GM12878 (cell line): ENCODE data around the gene MTX1. TPM values are rescaled to one million over a fixed set of nuclear protein-coding genes. Genes with fewer than 3 reads are reported as not detected.

ENCODE experiments used
- CBFB ChIP-seq: IDR thresholded peaks from 2 replicates; pipeline ENCODE4 v1.6.1; 2016; ENCODE audit warnings: antibody characterized with exemption, low read depth
- EZH2 ChIP-seq: IDR thresholded peaks from 2 replicates; pipeline ENCODE4 v1.6.1; 2012; ENCODE audit warnings: low read depth, mild to moderate bottlenecking, control low read depth, inconsistent platforms, low read length, borderline replicate concordance; ENCODE audit not compliant: control insufficient read depth
- MTA2 ChIP-seq: fragments of 450-650 bp; IDR thresholded peaks from 2 replicates; pipeline ENCODE4 v1.6.1; 2016; ENCODE audit warnings: low read depth, mild to moderate bottlenecking, moderate library complexity
- SMAD5 ChIP-seq: IDR thresholded peaks from 2 replicates; pipeline ENCODE4 v1.6.1; 2016; ENCODE audit warnings: antibody characterized with exemption, low read depth
- STAT1 ChIP-seq: fragments of 450-650 bp; conservative IDR thresholded peaks from 2 replicates; pipeline ENCODE4 v1.6.1; 2014; ENCODE audit warnings: antibody characterized with exemption, mild to moderate bottlenecking
- ZBED1 ChIP-seq: IDR thresholded peaks from 2 replicates; pipeline ENCODE4 v1.6.1; 2016; ENCODE audit warnings: borderline replicate concordance
- polyA plus RNA-seq, 11 experiments: library from polyadenylated mRNA; depleted of rRNA in 4 of 11; unstranded in 6 of 11; stranded (reverse) in 5 of 11; fragments of >200 nt; fragmentation: Nextera tagmentation in 4 of 11; fragmentation: Illumina TruSeq in 1 of 11; extraction: Ambion mirVana in 4 of 11; extraction: Trizol in 1 of 11; gene quantifications; 1 replicate in 1 of 11; 2 replicates in 10 of 11; pipeline versions ENCODE4 v1.2.1 to v1.2.3, GENCODE V29; 2011 to 2016; ENCODE audit warnings: inconsistent platforms in 2 of 11, missing spikeins in 2 of 11, low read depth in 1 of 11
- total RNA-seq, 4 experiments: library from RNA; depleted of rRNA in 3 of 4; stranded (reverse); fragments of >200 nt in 3 of 4; fragmentation: Illumina TruSeq in 1 of 4; extraction: Trizol in 1 of 4; gene quantifications; 2 replicates each; pipeline versions ENCODE4 v1.2.1 to v1.2.3, GENCODE V29; 2013 to 2021
- TF ChIP-seq, protein P1 (sequence below): IDR thresholded peaks from 2 replicates; pipeline ENCODE4 v1.6.1; 2011; ENCODE audit warnings: borderline replicate concordance, low read depth, mild to moderate bottlenecking, moderate library complexity, low read length; ENCODE audit not compliant: insufficient read depth, poor library complexity, severe bottlenecking
- TF ChIP-seq, protein P2 (sequence below): IDR thresholded peaks from 2 replicates; pipeline ENCODE4 v1.6.1; 2012; ENCODE audit warnings: low read depth, low read length, improper control_type of control experiment

The MTX1 gene
- total and polyA plus RNA-seq, 10 of the 15 experiments (the other 5 are each of a cell fraction or from before 2014, with no cell fraction given), result 15.8 to 92.0 (median 49.1) TPM

DNA sequence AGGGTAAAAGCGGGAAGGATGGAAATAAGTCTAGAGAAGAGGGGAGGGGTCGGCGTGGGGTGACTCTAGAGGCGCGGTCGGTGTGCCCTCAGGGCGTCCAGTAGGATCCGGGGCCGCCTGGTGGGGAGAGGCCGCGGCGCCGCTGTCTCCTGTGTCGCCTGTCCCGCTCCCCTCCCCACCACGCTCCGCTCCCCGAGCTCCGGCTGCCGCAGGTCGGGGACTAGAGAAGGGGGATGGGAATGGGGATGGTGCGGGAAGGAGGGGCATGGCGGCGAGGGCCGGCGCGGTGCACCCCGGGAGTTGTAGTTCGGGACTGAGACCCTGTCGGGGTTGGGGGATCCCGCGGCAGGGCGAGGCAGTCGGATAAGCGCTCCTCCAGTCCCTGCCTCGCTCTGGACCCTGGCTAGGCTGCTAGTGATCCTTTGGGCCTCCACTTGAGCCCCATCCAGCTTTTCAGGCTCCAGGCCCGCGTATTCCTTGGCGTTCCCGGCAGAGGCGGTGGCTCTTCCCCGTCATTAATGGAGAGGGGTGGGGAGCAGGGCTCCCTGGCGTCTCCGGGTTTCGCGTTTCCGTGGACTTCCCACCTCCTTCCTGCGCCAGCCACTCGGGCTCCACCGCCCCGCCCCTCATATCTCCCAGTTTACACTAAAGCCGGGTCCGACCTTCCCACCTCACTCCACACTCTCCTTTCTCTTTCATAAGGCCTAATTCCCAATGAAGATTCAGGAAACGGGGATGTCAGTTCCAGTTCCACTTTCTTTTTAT is 46.9 kb downstream of the MTX1 start, which contains the start of gene ENTREP3 (continued):
- TF ChIP-seq, protein P1, sequence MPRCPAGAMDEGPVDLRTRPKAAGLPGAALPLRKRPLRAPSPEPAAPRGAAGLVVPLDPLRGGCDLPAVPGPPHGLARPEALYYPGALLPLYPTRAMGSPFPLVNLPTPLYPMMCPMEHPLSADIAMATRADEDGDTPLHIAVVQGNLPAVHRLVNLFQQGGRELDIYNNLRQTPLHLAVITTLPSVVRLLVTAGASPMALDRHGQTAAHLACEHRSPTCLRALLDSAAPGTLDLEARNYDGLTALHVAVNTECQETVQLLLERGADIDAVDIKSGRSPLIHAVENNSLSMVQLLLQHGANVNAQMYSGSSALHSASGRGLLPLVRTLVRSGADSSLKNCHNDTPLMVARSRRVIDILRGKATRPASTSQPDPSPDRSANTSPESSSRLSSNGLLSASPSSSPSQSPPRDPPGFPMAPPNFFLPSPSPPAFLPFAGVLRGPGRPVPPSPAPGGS, result peak; percentile 23
- TF ChIP-seq ZBED1, result no peak
- no peak for TF ChIP-seq CBFB
- 0 out of 2 replicates have a peak, but pooled peaks have one; percentile 54 for TF ChIP-seq STAT1
- TF ChIP-seq, protein P2, sequence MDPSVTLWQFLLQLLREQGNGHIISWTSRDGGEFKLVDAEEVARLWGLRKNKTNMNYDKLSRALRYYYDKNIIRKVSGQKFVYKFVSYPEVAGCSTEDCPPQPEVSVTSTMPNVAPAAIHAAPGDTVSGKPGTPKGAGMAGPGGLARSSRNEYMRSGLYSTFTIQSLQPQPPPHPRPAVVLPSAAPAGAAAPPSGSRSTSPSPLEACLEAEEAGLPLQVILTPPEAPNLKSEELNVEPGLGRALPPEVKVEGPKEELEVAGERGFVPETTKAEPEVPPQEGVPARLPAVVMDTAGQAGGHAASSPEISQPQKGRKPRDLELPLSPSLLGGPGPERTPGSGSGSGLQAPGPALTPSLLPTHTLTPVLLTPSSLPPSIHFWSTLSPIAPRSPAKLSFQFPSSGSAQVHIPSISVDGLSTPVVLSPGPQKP, result 0 out of 2 replicates have a peak, but pooled peaks have one; percentile 55
- TF ChIP-seq EZH2, result no peak
- peak; percentile 58; the same call in 1 of the 2 replicates for TF ChIP-seq SMAD5
- peak; percentile 17; the same call in 1 of the 2 replicates for TF ChIP-seq MTA2
